ENCODE results near the gene TMIGD2.
"Not testable (repeated sequence)": the region's sequence is repeated elsewhere in the genome, so short reads cannot be mapped to it uniquely, and the experiment has no call there.

TMIGD2 gene

GRCh38 chr19:4295972-4296771, 6.0 kb downstream of the TMIGD2 start:
- DNase-seq, result peak; percentile 97

- no peak for DNase-seq
These were observed 7.8 kb downstream of the TMIGD2 start for GRCh38 chr19:4294389-4294788.

- no peak for DNase-seq
These were observed 9.7 kb downstream of the TMIGD2 start for GRCh38 chr19:4292515-4292914.

- no peak for DNase-seq
These were observed 10.9 kb downstream of the TMIGD2 start for GRCh38 chr19:4291184-4291732.

- no peak for DNase-seq
These were observed 14.0 kb downstream of the TMIGD2 start for GRCh38 chr19:4288091-4288777.

GRCh38 chr19:4286141-4286540, 16.0 kb downstream of the TMIGD2 start:
- DNase-seq, result not testable (repeated sequence)

- DNase-seq, result no peak
These were observed 17.2 kb downstream of the TMIGD2 start for GRCh38 chr19:4284974-4285373.

GRCh38 chr19:4284176-4284958, 17.8 kb downstream of the TMIGD2 start:
- DNase-seq, result no peak

- DNase-seq, result no peak
These were observed 22.4 kb downstream of the TMIGD2 start for GRCh38 chr19:4279530-4280422.

GRCh38 chr19:4279267-4279529, 23.0 kb downstream of the TMIGD2 start:
- no peak for DNase-seq

- DNase-seq, result peak; percentile 67
These were observed 23.5 kb downstream of the TMIGD2 start, which contains the start of gene SHD for GRCh38 chr19:4278419-4279266. Gene SHD (plus strand): TSS chr19:4279266. CDS start chr19:4280064, 798 bp downstream.

- DNase-seq, result no peak
These were observed 24.2 kb downstream of the TMIGD2 start for GRCh38 chr19:4278010-4278409.

GRCh38 chr19:4277191-4277696, 24.9 kb downstream of the TMIGD2 start:
- no peak for DNase-seq

GRCh38 chr19:4274321-4274686, 27.9 kb downstream of the TMIGD2 start:
- DNase-seq, result not testable (repeated sequence)

- no peak for DNase-seq
These were observed 29.3 kb downstream of the TMIGD2 start for GRCh38 chr19:4272894-4273293.

GRCh38 chr19:4268816-4269430, 33.3 kb downstream of the TMIGD2 start:
- no peak for DNase-seq

GRCh38 chr19:4267901-4268815, 34.0 kb downstream of the TMIGD2 start:
- no peak for DNase-seq

- DNase-seq, result peak; percentile 38
These were observed 34.9 kb downstream of the TMIGD2 start for GRCh38 chr19:4267101-4267900.

Measured in NCI-H1105 treated with DMSO at 0.1 percent for 48 hours (cell line).